Putamen (tissue), 1 donor: Measurements from ENCODE around the gene VMP1.
"Not testable (repeated sequence)": the region's sequence is repeated elsewhere in the genome, so short reads cannot be mapped to it uniquely, and the experiment has no call there.

Experiments used
- DNase-seq: peaks from one replicate; pipeline ENCODE4 v3.0.0-alpha.2; 2016; ENCODE audit warnings: low spot score

The VMP1 gene

DNA sequence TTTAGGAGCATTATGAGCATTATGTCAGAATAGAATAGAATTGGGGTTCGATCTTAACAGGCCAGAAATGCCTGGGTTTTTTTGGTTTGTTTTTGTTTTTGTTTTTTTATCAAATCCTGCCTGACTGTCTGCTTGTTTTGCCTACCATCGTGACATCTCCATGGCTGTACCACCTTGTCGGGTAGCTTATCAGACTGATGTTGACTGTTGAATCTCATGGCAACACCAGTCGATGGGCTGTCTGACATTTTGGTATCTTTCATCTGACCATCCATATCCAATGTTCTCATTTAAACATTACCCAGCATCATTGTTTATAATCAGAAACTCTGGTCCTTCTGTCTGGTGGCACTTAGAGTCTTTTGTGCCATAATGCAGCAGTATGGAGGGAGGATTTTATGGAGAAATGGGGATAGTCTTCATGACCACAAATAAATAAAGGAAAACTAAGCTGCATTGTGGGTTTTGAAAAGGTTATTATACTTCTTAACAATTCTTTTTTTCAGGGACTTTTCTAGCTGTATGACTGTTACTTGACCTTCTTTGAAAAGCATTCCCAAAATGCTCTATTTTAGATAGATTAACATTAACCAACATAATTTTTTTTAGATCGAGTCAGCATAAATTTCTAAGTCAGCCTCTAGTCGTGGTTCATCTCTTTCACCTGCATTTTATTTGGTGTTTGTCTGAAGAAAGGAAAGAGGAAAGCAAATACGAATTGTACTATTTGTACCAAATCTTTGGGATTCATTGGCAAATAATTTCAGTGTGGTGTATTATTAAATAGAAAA lies 133.8 kb downstream of the VMP1 start:
- not testable (repeated sequence) for DNase-seq

- not testable (repeated sequence) for DNase-seq
These were observed 134.4 kb downstream of the VMP1 start for GRCh38 chr17:59841882-59842263.

DNA sequence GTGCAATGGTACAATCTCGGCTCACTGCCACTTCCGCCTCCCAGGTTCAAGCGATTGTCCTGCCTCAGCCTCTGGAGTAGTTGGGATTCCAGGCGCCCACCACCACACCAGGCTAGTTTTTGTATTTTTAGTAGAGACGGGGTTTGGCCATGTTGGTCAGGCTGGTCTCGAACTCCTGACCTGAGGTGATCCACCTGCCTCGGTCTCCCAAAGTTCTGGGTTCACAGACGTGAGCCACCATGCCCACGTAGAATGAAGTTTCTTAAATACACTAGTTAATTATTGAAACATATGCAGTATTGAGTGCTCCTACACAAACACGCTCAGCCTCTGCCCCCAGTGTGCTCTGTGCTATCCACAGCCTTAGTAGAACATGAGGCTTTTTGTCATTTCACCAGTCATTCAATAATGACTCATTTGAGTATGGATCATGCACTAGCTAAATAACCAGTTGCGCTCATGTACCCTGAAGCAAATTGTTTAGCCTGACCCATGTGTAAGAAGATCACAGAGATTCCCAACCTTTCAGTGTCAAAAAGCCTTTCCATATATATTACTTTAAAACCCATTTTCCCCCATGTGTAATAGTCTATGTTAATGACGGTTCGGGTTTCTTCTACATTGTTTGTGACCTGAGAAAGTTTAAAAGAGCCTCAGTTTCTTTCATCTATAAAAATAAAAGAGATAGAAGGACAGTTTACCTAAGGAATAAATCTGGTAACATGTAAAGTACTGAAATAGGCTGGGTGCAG lies 135.6 kb downstream of the VMP1 start:
- DNase-seq, result no peak

- no peak for DNase-seq
These were observed 137.6 kb downstream of the VMP1 start for GRCh38 chr17:59844884-59845594.

GRCh38 chr17:59845595-59846393 lies 138.3 kb downstream of the VMP1 start:
- DNase-seq, result no peak

GRCh38 chr17:59846394-59847165 lies 139.1 kb downstream of the VMP1 start:
- DNase-seq, result no peak

- no peak for DNase-seq
These were observed 140.9 kb downstream of the VMP1 start for GRCh38 chr17:59848385-59848668.

- DNase-seq, result no peak
These were observed 141.3 kb downstream of the VMP1 start for GRCh38 chr17:59848778-59849177.

GRCh38 chr17:59850311-59850710 lies 142.9 kb downstream of the VMP1 start:
- DNase-seq, result not testable (repeated sequence)

DNA sequence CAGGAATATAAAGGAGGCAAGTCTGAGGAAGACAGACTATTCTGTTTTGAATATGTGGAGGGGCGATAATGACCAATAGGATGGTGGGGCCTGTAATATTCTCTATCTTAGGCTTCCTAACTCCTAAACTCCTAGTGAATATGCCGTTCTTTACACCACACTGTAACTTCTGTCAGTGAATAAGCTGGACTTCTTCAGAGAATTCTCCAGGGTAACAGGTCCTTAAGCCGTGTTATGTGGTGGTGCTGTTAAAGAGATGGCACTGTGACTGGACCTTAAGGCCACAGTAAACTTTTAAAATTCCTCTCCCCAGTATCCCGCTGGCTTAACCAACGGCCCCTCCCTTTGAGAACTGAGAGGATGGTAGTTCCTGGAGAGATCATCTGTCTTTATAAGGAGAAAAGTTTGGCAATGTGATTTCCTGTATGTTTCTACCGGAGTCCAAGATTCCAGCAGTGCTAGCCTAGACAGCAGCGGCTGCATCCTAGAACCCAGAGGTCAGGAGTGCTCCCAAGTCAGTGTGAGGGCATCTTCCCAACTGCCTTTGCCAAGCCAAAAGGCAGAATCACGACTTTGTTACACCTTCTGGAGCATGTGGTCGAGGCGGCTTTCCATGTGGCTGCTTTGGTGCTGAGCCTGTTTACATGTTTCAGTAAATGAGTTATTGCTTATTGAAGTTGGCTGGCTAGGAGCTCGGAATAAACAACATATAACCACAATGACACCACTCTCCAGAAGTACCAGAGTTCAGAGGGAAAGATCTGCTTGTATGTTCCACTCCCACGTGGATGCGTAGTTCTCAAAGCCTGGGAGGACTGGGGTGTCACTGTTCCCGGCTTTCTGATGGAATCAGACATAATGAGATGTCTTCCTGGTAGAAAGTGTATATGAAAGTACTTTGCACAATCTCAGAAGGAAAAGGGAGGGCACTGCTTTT lies 144.3 kb downstream of the VMP1 start:
- DNase-seq, result no peak

GRCh38 chr17:59852847-59853167 lies 145.4 kb downstream of the VMP1 start:
- DNase-seq, result not testable (repeated sequence)

GRCh38 chr17:59853168-59853918 lies 145.9 kb downstream of the VMP1 start:
- DNase-seq, result no peak

DNA sequence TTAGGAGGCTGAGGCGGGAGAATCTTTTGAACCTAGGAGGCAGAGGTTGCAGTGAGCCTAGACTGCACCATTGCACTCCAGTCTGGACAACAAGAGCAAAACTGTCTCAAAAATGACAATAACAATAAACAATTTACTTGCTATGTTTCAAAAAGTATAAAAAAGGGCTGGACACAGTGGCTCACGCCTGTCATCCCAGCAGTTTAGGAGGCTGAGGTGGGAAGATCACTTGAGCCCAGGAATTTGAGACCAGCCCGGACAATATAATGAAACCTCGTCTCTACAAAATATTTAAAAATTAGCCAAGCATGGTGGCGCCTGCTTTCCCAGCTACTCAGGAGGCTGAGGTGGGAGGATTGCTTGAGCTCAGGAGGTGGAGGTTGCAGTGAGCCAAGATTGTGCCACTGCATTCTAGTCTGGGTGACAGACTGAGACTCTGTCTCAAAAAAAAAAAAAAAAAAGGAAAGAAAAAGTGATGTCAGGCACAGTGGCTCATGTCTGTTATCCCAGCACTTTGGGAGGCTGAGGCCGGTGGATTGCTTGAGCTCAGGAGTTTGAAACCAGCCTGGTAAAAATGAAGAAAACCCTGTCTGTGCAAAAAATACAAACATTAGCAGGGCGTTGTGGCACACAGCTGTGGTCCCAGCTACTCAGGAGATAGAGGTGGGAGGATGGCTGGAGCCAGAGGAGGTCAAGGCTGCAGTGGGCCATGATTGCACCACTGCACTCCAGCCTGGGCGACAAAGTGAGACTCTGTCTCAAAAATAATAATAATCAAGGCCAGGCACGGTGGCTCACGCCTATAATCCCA lies 146.7 kb downstream of the VMP1 start:
- DNase-seq, result not testable (repeated sequence)

- no peak for DNase-seq
These were observed 149.7 kb downstream of the VMP1 start for GRCh38 chr17:59856859-59857794.

- DNase-seq, result no peak
These were observed 150.8 kb downstream of the VMP1 start for GRCh38 chr17:59858167-59858816.

DNA sequence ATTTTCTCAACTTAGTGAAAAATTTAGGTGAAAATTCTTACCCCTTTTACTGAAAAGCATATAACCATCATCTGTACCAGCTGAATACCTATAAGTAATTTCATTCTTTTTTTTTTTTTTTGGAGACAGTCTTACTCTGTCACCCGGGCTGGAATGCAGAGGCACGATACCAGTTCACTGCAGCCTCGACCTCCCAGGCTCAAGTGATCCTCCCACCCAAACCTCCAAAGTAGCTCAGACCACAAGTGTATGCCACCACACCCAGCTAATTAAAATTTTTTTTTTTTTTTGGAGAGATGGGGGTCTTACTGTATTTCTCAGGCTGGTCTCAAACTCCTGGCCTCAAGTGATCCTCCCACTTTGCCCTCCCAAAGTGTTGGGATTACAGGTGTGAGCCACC lies 151.5 kb downstream of the VMP1 start:
- DNase-seq, result no peak

- DNase-seq, result no peak
These were observed 152.1 kb downstream of the VMP1 start for GRCh38 chr17:59859444-59860025.
